HG02938 (cell line): Measurements from ENCODE around the gene KRTAP20-1.

Experiments
- ATAC-seq: cut with Tn5 transposase; IDR thresholded peaks from one replicate; pipeline ENCODE4 v1.9.1; 2021; ENCODE audit warnings: mild to moderate bottlenecking, moderate library complexity; ENCODE audit not compliant: unreplicated experiment

KRTAP20-1 gene, protein sequence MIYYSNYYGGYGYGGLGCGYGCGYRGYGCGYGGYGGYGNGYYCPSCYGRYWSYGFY

DNA sequence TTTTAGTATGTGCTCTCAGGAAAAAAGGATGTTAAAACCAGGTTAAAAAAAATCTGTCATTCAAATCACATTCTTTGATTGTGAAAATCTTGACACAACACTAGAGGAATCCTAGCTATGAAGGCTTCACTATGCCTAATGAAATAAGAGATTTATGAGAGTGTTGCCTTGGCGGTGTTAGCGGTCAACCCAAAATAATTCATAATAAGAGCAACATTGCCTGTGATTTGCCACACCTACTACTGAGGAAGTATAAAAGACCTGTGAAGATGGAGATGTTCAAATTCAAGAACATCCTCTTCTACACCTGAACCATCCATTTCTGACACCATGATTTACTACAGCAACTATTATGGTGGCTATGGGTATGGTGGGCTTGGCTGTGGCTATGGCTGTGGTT lies at the start of gene KRTAP20-1:
Gene KRTAP20-1 (plus strand): TSS at position 301 of the 400 bp plus-strand sequence. CDS start 30 bp downstream, at position 331.
- ATAC-seq: no peak

DNA sequence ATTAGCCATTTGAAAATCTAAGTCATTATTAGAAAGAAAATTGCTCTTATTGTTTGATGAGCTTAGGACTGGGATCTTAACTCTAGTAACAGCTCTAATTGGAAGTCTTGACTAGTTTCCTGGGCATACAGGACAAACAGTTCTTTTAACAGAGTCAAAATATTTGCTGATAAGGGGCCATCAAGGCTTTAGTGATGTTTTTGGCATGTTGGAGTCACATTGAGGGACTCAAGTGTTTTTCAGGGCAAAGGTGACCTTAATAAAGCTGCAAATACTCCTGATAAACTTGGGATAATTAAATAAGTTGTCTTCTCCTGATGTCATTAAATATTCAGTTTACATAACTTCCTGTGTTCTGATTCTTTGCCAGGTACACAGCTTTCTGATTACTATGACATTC lies 48.6 kb upstream of the KRTAP20-1 start:
- ATAC-seq: no peak

DNA sequence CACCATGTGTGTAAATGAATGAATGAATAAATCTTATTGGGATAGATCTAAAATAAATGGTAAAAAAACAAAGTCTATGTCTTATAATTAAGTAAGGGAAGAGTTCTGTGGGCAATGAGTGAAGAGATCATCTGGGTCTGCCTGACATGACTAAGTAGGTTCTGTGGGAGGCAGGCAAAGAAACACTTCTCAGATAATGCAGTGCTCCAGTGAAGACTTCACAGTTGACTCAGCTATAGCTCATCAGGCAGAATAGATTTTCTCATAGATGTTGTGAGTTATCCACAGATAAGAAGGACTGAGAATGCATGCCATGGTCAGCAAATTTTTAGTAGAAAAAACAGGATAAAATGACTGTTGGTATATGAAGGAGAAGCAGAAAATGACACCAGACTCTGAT lies 38.5 kb upstream of the KRTAP20-1 start:
- no peak for ATAC-seq

DNA sequence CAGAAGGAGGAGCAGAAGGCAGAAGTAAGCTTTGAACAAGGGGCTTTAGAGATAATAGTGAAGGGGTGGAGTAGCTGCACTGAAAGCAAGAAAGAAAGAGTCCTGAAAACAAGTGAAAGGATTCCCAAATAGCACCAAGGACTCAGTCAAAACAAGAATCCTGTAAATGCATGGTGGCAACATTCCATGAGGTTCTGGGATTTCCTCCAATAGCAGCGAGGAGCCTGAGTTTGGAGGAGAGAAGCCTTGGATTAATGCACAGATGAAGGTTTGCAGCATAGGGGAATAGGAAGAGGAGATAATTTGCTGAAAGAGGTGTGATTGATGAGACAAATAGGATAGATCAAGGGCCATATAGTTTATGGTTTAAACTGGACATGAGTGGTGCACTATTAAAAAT lies 36.9 kb upstream of the KRTAP20-1 start:
- ATAC-seq: no peak

DNA sequence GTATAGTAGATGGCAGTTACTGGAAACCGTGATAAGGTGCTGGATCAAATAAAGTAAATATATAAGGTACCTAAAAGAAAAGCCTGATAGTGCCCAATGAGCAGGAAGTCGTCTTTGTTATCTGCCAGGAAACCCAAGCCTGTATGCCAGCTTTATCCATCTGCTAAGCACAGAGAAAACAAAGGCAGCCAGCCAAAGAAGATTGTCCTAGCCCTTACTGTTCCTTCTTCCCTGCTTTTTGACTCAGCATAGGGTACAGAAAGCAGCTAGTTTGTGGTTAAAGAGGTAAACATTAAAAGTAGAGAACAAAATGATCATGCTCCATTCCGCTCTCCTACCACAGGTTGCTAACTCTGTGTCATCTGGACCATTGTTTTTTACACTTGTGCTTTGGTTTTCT lies 36.1 kb upstream of the KRTAP20-1 start:
- no peak for ATAC-seq

DNA sequence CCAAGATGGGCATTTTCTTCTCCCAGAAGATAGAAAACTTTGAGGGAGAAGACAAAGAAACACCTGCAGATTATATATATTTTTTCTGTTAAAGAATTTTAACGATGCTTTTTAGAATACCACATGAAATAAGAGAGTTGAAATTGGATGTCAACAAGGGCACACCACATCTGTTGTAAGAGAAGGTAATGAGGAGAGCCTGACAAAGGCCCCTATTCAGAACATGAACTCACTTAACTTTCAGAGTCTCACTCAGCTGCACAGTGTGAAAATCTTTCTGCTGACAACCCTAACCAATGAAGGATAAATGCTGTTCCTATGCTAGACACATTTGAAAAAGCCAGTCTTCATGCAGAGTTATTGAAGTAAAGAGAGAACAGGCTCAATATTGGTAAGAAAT lies 33.4 kb upstream of the KRTAP20-1 start:
- ATAC-seq: no peak

DNA sequence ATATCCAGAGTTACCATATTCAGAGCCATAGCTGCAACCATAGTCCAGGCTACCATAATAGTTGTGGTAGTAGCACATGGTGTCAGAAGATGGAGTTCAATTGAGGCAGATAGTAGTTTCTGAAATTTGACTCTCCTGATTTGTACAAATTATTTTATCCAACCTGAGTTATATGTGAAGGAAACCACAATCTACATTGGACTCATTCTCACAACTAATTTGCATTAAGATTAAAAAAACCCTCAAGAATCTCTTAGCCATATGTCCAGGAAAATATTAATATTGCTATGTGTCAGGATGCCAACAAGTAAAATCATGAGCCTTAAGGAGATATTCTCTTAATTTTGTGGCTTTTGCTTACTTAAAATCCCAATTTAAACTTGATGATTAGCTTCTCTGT lies 25.9 kb upstream of the KRTAP20-1 start, which contains the start of gene KRTAP22-2:
Gene KRTAP22-2 (minus strand): TSS at position 101 of the 400 bp plus-strand sequence.
- ATAC-seq: no peak

DNA sequence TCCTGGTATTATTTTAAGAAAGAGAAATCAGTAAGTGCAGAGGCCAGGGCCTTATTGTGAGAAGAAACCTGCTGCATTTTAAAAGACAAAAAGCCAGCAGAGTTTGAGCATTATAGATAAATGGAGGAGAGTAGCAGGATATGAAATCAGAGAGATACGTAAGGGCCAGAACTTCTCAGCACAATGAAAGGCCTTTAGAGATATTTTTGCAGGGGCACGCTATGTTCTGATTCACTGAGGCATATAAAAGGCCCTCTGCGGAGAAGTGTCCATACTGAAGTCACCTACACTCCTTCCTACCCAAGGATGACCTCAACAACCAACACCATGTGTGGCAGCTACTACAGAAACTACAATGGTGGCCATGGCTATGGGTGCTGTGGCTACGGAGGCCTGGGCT lies 24.1 kb upstream of the KRTAP20-1 start, which contains the start of gene KRTAP6-3:
Gene KRTAP6-3 (plus strand): TSS at position 301 of the 400 bp plus-strand sequence. CDS start 6 bp downstream, at position 307.
- no peak for ATAC-seq

DNA sequence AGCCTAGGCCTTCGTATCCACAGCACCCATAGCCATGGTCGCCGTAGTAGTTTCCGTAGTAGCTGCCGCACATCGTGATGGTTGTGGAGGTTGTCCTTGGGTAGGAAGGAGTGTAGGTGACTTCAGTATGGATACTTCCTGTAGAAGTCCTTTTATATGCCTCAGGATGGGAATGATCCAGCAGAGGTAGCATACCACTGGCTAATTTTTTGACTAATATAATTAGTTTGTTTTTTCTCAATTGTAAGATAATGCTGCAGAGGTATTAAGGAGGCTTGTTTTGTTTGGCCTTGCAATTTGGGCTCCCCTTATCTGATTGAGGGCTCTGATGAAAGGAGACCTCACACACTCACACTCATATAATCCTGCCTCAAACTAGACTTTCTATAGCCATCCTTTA lies 17.4 kb upstream of the KRTAP20-1 start, which contains the start of gene KRTAP6-2:
Gene KRTAP6-2 (minus strand): TSS at position 101 of the 400 bp plus-strand sequence. CDS start 28 bp downstream, at position 73.
- ATAC-seq: no peak

DNA sequence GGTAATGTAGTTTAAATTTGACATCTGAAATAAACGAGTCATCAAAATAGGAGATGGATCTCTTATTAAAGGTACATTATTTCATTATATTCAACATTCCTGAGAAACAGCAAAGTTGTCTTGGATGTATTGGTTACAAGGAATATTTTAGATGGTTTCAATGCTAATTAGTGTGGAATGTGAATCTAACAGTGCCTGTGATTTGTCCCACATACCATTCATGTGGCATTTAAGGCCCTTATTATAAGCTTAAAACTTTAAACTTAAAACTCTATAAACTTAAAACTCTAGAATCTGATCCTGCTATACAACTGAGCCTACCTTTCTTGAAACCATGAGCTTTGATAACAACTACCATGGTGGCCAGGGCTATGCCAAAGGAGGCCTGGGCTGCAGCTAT lies 15.4 kb upstream of the KRTAP20-1 start, which contains the start of gene KRTAP22-1:
Gene KRTAP22-1 (plus strand): TSS at position 301 of the 400 bp plus-strand sequence.
- no peak for ATAC-seq

DNA sequence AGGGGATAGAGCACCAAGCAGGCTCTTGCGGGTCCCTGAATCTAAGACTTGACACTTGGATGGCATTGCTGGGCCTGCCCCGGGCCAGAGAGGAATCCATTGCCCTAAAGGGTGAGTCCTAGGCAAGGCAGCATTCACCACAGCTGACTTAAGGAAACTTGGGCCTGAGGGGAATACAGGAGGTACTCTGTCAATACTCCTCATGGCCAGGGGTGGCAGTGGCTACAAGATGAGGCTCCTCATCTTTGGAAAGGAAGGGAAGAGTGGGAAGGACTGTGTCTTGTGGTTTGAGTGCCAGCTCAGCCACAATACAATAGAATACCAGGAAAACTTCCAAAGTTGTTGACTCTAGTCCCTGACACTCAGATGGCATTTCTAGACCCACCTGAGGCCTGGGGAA lies 10.3 kb upstream of the KRTAP20-1 start:
- ATAC-seq: no peak

DNA sequence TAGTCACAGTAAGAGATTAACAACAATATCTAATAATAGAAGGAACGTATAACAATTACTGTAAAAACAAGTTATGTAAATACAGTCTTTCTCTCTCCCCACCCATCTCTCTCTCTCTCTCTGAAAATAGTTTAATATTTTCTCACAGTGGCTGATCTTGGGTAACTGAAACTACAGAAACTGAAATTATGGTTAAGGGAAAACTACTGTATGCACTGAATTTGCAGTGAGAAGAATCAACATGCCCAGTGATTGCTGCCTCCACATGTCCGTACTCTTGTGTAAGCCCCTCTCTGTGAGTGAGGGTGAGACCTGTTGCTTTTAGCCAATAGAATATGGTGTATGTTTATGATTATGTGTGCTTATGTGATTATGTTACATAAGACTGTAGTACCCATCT lies 4.1 kb upstream of the KRTAP20-1 start:
- no peak for ATAC-seq

DNA sequence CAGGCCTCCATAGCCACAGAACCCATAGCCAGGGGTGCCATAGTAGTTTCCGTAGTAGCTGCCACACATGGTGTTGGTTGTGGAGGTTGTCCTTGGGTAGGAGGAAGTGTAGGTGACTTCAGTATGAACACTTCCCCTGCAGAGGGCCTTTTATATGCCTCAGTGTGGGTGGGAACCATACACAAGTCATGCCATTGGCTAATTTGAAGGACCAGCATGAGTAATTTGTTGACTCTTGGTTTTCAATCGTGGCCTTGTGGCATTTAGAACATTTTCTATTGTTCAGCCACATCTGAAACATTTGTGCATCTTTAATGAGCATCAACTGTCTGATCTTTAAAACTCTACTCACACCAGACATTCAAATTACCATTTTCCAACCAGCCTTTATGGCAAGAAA lies 2.4 kb upstream of the KRTAP20-1 start, which contains the start of gene KRTAP6-1:
Gene KRTAP6-1 (minus strand): TSS at position 95 of the 400 bp plus-strand sequence. CDS start 26 bp downstream, at position 69.
- ATAC-seq: no peak

DNA sequence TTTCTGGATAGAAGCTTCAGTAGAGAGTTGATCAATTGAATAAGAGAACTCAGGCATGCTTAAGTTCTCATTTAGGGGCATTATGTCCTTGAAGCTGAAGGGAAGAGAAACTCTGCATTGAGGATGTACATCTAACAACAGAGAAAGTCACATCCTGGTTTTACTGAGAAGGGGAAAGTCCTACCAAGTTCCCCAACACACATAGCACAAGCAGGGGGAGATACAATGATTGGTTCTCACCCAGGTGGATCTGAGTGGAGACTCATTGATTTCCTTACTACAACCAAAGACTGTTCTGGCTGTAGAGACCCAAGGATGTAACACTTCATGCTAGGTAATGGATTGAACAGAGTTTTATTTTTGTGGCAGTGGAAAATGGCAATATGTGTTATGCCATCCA lies 1.0 kb upstream of the KRTAP20-1 start:
- no peak for ATAC-seq

DNA sequence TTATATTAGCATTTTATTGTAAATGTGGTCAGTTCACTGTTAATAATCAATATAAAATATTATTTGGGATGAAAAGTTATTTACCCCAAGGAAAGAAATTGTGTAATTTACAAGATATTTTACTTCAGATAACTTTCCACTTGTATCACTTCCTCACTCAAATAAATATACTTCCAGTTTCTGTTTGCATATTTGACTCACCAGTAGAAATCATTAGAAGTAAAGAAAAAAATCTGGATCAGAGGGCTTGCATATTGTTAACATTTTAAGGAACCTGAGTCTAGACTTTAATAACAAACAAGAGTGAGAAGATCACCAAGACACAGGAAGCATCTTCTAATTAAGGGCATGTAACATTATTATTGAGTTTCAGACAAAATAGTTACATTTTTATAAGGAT lies 3.9 kb downstream of the KRTAP20-1 start:
- ATAC-seq: no peak

DNA sequence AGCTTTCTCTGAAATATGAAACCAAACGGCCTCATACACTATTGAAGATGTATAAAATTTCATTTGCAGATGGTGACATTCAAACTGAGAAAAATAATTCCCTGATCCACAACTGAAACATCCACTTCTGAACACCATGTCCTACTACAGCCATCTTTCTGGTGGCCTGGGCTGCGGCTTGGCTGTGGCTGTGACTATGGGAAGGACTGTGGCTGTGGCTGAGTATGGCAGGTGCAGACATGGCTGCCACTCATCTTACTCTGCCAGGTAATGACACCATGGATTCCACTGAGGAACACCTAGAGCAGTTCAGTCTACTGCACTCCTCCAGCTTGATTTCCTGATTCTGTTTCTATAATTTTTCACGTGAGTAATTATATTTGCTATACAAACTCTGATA lies 4.3 kb downstream of the KRTAP20-1 start, which contains the start of gene KRTAP20-4:
Gene KRTAP20-4 (plus strand): TSS at position 106 of the 400 bp plus-strand sequence.
- no peak for ATAC-seq

DNA sequence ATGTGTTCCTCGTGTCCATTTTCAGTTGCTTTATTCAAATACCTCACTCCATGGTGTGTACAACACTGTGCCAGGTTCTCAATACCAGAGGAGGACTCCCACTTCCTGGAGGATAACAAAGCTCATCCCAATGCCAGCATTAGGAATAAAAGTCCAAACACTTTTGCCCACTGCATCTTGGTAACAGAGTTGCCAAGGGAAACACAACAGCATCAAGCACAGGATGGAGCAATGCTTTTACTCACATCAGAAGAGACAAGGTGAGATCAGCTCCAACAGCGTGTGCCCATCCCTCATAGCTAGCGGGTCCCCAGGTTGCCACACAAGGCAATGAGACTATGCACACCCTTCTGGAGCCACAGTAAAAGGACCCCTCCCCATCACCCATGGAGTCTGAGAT lies 7.1 kb downstream of the KRTAP20-1 start:
- ATAC-seq: no peak

DNA sequence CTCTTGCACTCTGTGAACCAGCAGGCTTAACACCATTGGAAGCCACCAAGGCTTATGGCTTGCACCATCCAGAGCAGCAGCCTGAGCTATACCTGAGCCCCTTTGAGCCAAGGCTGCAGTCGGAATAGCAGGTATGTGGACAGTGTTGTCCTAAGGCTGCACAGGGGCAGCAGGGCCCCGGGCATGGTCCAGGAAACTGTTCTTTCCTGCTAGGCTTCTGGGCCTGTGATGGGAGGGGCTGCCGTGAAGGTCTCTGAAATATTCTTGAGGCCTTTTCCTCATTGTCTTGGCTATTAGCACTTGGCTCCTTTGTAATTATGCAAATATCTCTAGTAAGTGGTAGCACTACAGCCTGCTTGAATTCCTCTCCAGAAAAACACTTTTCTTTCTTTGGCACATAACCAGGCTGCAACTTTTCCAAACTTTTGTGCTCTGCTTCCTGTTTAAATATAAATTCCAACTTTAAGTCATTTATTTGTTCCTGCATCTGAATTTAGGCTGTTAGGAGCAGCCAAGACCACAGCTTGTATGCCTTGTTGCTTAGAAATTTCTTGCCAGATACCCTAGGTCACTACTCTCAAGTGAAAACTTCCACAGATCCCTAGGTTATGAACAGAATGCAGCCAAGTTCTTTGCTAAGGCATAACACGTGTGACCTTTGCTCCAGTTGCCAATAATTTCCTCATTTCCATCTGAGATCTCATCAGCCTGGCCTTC lies 9.4 kb downstream of the KRTAP20-1 start:
- no peak for ATAC-seq

DNA sequence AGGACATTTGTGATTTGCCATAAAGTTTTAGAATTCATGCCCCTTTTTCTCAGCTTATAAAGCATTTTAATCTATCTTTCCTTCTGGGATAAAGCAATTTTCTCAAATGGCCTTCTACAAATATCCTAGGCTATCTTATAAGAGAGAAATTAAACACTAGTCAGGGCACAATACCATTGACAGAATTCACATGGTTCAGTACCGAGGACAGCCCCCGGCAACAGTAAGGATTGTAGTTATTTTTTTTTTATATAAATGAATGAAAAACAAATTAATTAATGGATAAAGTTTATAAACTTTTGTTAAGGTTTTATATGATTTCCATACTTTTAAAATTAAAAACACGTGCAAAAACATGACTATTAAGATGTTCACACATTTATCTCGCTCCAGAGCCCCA lies 11.9 kb downstream of the KRTAP20-1 start:
- ATAC-seq: no peak

DNA sequence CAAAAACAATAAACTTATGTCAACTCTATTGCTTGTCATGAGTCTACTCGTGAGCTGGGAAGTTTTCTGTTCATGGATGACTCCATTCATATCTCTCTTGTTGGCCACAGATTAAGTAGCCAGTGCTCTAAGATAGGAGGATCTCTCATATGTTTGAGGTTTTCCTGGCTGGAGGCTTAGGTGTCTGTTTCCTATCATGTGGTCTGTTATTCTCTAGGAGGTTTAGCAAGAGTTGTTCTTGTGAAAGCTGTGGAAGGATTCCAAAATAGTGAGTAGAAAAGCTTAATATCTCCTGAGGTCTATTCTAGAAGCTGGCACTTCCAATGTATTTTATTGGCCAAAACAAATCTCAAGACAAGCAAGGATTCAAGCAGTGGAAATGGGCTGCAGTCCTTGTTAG lies 13.0 kb downstream of the KRTAP20-1 start:
- ATAC-seq: no peak

DNA sequence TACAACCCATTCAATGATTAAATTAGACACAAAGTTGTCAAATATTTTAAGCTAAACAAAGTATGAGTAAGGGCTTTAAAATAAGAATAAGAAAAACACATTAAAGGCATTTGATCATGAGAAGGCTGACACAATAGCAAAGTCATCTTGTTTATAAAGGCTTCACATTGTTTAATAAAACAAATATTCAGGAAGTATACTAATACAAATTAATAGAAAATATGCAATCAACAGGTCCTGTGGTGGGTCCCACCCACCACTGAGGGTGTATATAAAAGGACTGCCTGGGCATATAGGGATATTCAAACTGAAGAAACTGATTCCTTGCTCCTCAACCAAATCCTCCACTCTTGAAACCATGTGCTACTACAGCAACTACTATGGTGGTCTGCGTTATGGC lies 18.7 kb downstream of the KRTAP20-1 start, which contains the start of gene KRTAP20-2:
Gene KRTAP20-2 (plus strand): TSS at position 301 of the 400 bp plus-strand sequence. CDS start 58 bp downstream, at position 359.
- ATAC-seq: no peak

DNA sequence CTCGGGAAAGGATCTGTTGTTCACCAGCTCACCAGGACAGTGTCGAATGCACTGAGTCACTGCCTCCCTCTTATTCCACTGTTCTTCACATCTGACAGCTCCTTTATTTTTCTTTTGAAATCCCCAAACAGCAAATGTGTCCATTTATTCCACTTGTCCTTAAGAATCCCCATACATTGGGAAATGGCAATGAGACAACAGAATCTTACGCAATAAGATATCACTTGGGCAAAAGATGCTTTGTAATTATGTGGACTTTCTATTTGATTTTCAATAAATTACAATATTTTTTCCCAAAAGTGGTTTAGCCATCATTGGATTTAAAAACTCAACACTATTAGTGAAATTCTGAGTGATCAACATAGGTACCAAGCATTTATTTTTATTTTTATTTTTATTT lies 22.5 kb downstream of the KRTAP20-1 start:
- no peak for ATAC-seq
